GM12878 (cell line): ENCODE data around the gene GPR137B. TPM values are rescaled to one million over a fixed set of nuclear protein-coding genes. Genes with fewer than 3 reads are reported as not detected.
A peak's percentile ranks its signal among the peaks of the same experiment; 100 is the strongest.

Source experiments
- ATF7 ChIP-seq: fragments of 450-650 bp; IDR thresholded peaks from 2 replicates; pipeline ENCODE4 v1.6.1; 2016; ENCODE audit warnings: low read depth, mild to moderate bottlenecking
- DPF2 ChIP-seq: fragments of 450-650 bp; IDR thresholded peaks from 2 replicates; pipeline ENCODE4 v1.6.1; 2017; ENCODE audit warnings: mild to moderate bottlenecking
- GATAD2B ChIP-seq: fragments of 450-650 bp; conservative IDR thresholded peaks from 2 replicates; pipeline ENCODE4 v1.6.1; 2017; ENCODE audit warnings: low read depth, mild to moderate bottlenecking, moderate library complexity
- HDGF ChIP-seq: fragments of 450-650 bp; IDR thresholded peaks from 2 replicates; pipeline ENCODE4 v1.6.1; 2016; ENCODE audit warnings: antibody characterized with exemption
- IRF4 ChIP-seq: IDR thresholded peaks from 2 replicates; pipeline ENCODE4 v1.6.1; 2011; ENCODE audit warnings: low read depth, low read length
- KAT2A ChIP-seq: conservative IDR thresholded peaks from 2 replicates; pipeline ENCODE4 v1.6.1; 2011; ENCODE audit warnings: low read depth, low read length; ENCODE audit not compliant: control insufficient read depth
- LARP7 ChIP-seq: fragments of 450-650 bp; IDR thresholded peaks from 2 replicates; pipeline ENCODE4 v1.6.1; 2017; ENCODE audit warnings: mild to moderate bottlenecking
- MTA2 ChIP-seq: fragments of 450-650 bp; IDR thresholded peaks from 2 replicates; pipeline ENCODE4 v1.6.1; 2016; ENCODE audit warnings: low read depth, mild to moderate bottlenecking, moderate library complexity
- MXI1 ChIP-seq: fragments of 150-350 bp; IDR thresholded peaks from 2 replicates; pipeline ENCODE4 v1.6.1; 2011; ENCODE audit warnings: low read depth, mild to moderate bottlenecking, inconsistent platforms, low read length, improper control_type of control experiment
- NR2C2 ChIP-seq: IDR thresholded peaks from 2 replicates; pipeline ENCODE4 v1.6.1; 2011; ENCODE audit warnings: borderline replicate concordance, low read depth; ENCODE audit not compliant: control insufficient read depth, insufficient read length
- NRF1 ChIP-seq: conservative IDR thresholded peaks from 2 replicates; pipeline ENCODE4 v1.6.1; 2011; ENCODE audit warnings: mild to moderate bottlenecking, low read depth, low read length, improper control_type of control experiment
- PAX5 ChIP-seq: IDR thresholded peaks from 2 replicates; pipeline ENCODE4 v1.6.1; 2011; ENCODE audit warnings: low read depth, low read length, borderline replicate concordance
- PAX8 ChIP-seq: fragments of 450-650 bp; IDR thresholded peaks from 2 replicates; pipeline ENCODE4 v1.6.1; 2017; ENCODE audit warnings: mild to moderate bottlenecking, moderate library complexity
- RFX5 ChIP-seq: IDR thresholded peaks from 2 replicates; pipeline ENCODE4 v1.6.1; 2011; ENCODE audit warnings: low read depth, low read length, improper control_type of control experiment
- ZNF207 ChIP-seq: fragments of 450-650 bp; IDR thresholded peaks from 2 replicates; pipeline ENCODE4 v1.6.1; 2014; ENCODE audit warnings: antibody characterized with exemption, mild to moderate bottlenecking, borderline replicate concordance
- polyA plus RNA-seq, 11 experiments: library from polyadenylated mRNA; depleted of rRNA in 4 of 11; unstranded in 6 of 11; stranded (reverse) in 5 of 11; fragments of >200 nt; fragmentation: Nextera tagmentation in 4 of 11; fragmentation: Illumina TruSeq in 1 of 11; extraction: Ambion mirVana in 4 of 11; extraction: Trizol in 1 of 11; gene quantifications; 1 replicate in 1 of 11; 2 replicates in 10 of 11; pipeline versions ENCODE4 v1.2.1 to v1.2.3, GENCODE V29; 2011 to 2016; ENCODE audit warnings: inconsistent platforms in 2 of 11, missing spikeins in 2 of 11, low read depth in 1 of 11
- total RNA-seq, 4 experiments: library from RNA; depleted of rRNA in 3 of 4; stranded (reverse); fragments of >200 nt in 3 of 4; fragmentation: Illumina TruSeq in 1 of 4; extraction: Trizol in 1 of 4; gene quantifications; 2 replicates each; pipeline versions ENCODE4 v1.2.1 to v1.2.3, GENCODE V29; 2013 to 2021
- TF ChIP-seq, protein P1 (sequence below): fragments of 450-650 bp; IDR thresholded peaks from 2 replicates; pipeline ENCODE4 v1.6.1; 2018; ENCODE audit warnings: mild to moderate bottlenecking, low read depth, moderate library complexity; ENCODE audit not compliant: partially characterized antibody
- TF ChIP-seq, protein P2 (sequence below): fragments of 450-650 bp; IDR thresholded peaks from 2 replicates; pipeline ENCODE4 v1.6.1; 2017; ENCODE audit warnings: mild to moderate bottlenecking, moderate library complexity
- TF ChIP-seq, protein P3 (sequence below): fragments of 450-650 bp; formaldehyde crosslinking; IDR thresholded peaks from 2 replicates; pipeline ENCODE4 v1.5.0; 2022; ENCODE audit warnings: mild to moderate bottlenecking, missing genetic modification characterization
- TF ChIP-seq, protein P4 (sequence below): IDR thresholded peaks from 2 replicates; pipeline ENCODE4 v1.6.1; 2011; ENCODE audit warnings: low read depth, mild to moderate bottlenecking, low read length, moderate library complexity, borderline replicate concordance; ENCODE audit errors: extremely low read depth
- TF ChIP-seq, protein P5 (sequence below): fragments of 450-650 bp; IDR thresholded peaks from 2 replicates; pipeline ENCODE4 v1.6.1; 2017; ENCODE audit warnings: borderline replicate concordance

The GPR137B gene
- total and polyA plus RNA-seq, 10 of the 15 experiments (the other 5 are each of a cell fraction or from before 2014, with no cell fraction given), result 5.4 to 20.8 (median 12.5) TPM

DNA sequence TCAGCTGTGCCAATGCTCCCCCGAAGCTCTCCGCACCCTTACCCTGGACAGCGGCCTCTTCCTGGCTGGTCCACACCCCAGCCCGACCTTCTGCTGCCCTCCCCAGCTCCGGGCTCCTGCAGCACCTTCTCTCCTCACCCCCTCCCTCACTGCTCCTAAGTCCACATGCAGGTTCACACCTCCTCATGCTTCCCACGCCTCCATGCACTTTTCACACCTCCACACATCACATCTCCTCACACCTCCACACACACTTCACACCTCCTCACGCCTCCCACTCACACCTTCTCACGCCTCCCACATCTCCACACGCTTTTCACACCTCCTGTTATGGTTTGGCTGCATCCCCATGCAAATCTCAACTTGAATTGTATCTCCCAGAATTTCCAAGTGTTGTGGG lies 18.9 kb downstream of the GPR137B start (continued):
- TF ChIP-seq MTA2 (peak; percentile 91), HDGF (peak; percentile 99), NR2C2 (peak; percentile 40), RFX5 (no peak), GATAD2B (peak; percentile 53; the same call in 1 of the 2 replicates), NRF1 (no peak), LARP7 (no peak), MXI1 (no peak), KAT2A (no peak), ATF7 (peak; percentile 73), ZNF207 (no peak), DPF2 (peak; percentile 62), IRF4 (no peak), PAX8 (no peak), PAX5 (peak; percentile 47; the same call in 1 of the 2 replicates)
- TF ChIP-seq, protein P1, sequence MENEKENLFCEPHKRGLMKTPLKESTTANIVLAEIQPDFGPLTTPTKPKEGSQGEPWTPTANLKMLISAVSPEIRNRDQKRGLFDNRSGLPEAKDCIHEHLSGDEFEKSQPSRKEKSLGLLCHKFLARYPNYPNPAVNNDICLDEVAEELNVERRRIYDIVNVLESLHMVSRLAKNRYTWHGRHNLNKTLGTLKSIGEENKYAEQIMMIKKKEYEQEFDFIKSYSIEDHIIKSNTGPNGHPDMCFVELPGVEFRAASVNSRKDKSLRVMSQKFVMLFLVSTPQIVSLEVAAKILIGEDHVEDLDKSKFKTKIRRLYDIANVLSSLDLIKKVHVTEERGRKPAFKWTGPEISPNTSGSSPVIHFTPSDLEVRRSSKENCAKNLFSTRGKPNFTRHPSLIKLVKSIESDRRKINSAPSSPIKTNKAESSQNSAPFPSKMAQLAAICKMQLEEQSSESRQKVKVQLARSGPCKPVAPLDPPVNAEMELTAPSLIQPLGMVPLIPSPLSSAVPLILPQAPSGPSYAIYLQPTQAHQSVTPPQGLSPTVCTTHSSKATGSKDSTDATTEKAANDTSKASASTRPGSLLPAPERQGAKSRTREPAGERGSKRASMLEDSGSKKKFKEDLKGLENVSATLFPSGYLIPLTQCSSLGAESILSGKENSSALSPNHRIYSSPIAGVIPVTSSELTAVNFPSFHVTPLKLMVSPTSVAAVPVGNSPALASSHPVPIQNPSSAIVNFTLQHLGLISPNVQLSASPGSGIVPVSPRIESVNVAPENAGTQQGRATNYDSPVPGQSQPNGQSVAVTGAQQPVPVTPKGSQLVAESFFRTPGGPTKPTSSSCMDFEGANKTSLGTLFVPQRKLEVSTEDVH, result no peak
- TF ChIP-seq, protein P2, sequence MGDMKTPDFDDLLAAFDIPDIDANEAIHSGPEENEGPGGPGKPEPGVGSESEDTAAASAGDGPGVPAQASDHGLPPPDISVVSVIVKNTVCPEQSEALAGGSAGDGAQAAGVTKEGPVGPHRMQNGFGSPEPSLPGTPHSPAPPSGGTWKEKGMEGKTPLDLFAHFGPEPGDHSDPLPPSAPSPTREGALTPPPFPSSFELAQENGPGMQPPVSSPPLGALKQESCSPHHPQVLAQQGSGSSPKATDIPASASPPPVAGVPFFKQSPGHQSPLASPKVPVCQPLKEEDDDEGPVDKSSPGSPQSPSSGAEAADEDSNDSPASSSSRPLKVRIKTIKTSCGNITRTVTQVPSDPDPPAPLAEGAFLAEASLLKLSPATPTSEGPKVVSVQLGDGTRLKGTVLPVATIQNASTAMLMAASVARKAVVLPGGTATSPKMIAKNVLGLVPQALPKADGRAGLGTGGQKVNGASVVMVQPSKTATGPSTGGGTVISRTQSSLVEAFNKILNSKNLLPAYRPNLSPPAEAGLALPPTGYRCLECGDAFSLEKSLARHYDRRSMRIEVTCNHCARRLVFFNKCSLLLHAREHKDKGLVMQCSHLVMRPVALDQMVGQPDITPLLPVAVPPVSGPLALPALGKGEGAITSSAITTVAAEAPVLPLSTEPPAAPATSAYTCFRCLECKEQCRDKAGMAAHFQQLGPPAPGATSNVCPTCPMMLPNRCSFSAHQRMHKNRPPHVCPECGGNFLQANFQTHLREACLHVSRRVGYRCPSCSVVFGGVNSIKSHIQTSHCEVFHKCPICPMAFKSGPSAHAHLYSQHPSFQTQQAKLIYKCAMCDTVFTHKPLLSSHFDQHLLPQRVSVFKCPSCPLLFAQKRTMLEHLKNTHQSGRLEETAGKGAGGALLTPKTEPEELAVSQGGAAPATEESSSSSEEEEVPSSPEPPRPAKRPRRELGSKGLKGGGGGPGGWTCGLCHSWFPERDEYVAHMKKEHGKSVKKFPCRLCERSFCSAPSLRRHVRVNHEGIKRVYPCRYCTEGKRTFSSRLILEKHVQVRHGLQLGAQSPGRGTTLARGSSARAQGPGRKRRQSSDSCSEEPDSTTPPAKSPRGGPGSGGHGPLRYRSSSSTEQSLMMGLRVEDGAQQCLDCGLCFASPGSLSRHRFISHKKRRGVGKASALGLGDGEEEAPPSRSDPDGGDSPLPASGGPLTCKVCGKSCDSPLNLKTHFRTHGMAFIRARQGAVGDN, result peak; percentile 23; the same call in 1 of the 2 replicates
- TF ChIP-seq, protein P3, sequence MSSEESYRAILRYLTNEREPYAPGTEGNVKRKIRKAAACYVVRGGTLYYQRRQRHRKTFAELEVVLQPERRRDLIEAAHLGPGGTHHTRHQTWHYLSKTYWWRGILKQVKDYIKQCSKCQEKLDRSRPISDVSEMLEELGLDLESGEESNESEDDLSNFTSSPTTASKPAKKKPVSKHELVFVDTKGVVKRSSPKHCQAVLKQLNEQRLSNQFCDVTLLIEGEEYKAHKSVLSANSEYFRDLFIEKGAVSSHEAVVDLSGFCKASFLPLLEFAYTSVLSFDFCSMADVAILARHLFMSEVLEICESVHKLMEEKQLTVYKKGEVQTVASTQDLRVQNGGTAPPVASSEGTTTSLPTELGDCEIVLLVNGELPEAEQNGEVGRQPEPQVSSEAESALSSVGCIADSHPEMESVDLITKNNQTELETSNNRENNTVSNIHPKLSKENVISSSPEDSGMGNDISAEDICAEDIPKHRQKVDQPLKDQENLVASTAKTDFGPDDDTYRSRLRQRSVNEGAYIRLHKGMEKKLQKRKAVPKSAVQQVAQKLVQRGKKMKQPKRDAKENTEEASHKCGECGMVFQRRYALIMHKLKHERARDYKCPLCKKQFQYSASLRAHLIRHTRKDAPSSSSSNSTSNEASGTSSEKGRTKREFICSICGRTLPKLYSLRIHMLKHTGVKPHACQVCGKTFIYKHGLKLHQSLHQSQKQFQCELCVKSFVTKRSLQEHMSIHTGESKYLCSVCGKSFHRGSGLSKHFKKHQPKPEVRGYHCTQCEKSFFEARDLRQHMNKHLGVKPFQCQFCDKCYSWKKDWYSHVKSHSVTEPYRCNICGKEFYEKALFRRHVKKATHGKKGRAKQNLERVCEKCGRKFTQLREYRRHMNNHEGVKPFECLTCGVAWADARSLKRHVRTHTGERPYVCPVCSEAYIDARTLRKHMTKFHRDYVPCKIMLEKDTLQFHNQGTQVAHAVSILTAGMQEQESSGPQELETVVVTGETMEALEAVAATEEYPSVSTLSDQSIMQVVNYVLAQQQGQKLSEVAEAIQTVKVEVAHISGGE (CRISPR knock-in tag), result no peak
- TF ChIP-seq, protein P4, sequence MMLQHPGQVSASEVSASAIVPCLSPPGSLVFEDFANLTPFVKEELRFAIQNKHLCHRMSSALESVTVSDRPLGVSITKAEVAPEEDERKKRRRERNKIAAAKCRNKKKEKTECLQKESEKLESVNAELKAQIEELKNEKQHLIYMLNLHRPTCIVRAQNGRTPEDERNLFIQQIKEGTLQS, result no peak
- TF ChIP-seq, protein P5, sequence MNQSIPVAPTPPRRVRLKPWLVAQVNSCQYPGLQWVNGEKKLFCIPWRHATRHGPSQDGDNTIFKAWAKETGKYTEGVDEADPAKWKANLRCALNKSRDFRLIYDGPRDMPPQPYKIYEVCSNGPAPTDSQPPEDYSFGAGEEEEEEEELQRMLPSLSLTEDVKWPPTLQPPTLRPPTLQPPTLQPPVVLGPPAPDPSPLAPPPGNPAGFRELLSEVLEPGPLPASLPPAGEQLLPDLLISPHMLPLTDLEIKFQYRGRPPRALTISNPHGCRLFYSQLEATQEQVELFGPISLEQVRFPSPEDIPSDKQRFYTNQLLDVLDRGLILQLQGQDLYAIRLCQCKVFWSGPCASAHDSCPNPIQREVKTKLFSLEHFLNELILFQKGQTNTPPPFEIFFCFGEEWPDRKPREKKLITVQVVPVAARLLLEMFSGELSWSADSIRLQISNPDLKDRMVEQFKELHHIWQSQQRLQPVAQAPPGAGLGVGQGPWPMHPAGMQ, result no peak
